Stimulated activated CD8-positive, alpha-beta memory T cell treated with anti-CD3 and anti-CD28 coated beads, Interleukin-7, amount 100 ng/mL, for 1 hour (primary cell): ENCODE measurements around the gene CLIC5.

Experiments used
- DNase-seq, 2 donors: peaks; one replicate each; pipeline ENCODE4 v3.0.0-alpha.2; 2020; ENCODE audit warnings: low read depth in 2 of 2

CLIC5 gene

GRCh38 chr6:46015119-46015968, at the start of gene CLIC5:
Gene CLIC5, minus strand, starts transcription at chr6:46015860. Its CDS starts 318 bp downstream, at chr6:46015542.
- DNase-seq: no peak

- DNase-seq: no peak
These were observed 47.3 kb upstream of the CLIC5 start for GRCh38 chr6:46062991-46063390.

- DNase-seq: no peak
These were observed 46.7 kb upstream of the CLIC5 start for GRCh38 chr6:46062312-46062711.

- no peak for DNase-seq
These were observed 45.8 kb upstream of the CLIC5 start for GRCh38 chr6:46061497-46061896.

- no peak for DNase-seq
These were observed 43.9 kb upstream of the CLIC5 start for GRCh38 chr6:46059608-46060007.

GRCh38 chr6:46058951-46059350, 43.3 kb upstream of the CLIC5 start:
- no peak for DNase-seq

GRCh38 chr6:46057792-46058191, 42.1 kb upstream of the CLIC5 start:
- no peak for DNase-seq

- DNase-seq: no peak
These were observed 41.4 kb upstream of the CLIC5 start for GRCh38 chr6:46056906-46057529.

- DNase-seq: no peak
These were observed 38.9 kb upstream of the CLIC5 start for GRCh38 chr6:46054516-46054915.

GRCh38 chr6:46053039-46053933, 37.6 kb upstream of the CLIC5 start:
- no peak for DNase-seq

- DNase-seq: no peak
These were observed 36.8 kb upstream of the CLIC5 start for GRCh38 chr6:46052479-46052878.

- DNase-seq: no peak
These were observed 36.3 kb upstream of the CLIC5 start for GRCh38 chr6:46051962-46052361.

GRCh38 chr6:46050845-46051405, 35.3 kb upstream of the CLIC5 start:
- no peak for DNase-seq

- DNase-seq: no peak
These were observed 33.1 kb upstream of the CLIC5 start for GRCh38 chr6:46048646-46049297.

- DNase-seq: no peak
These were observed 31.0 kb upstream of the CLIC5 start for GRCh38 chr6:46046558-46047174.

GRCh38 chr6:46044881-46045617, 29.4 kb upstream of the CLIC5 start:
- DNase-seq: no peak

GRCh38 chr6:46042355-46042999, 26.8 kb upstream of the CLIC5 start:
- no peak for DNase-seq

- DNase-seq: no peak
These were observed 24.6 kb upstream of the CLIC5 start for GRCh38 chr6:46040288-46040687.

- no peak for DNase-seq
These were observed 24.0 kb upstream of the CLIC5 start for GRCh38 chr6:46039646-46040045.

GRCh38 chr6:46036911-46037310, 21.3 kb upstream of the CLIC5 start:
- DNase-seq: no peak
